GM12865 (cell line): ENCODE measurements around the gene MYADM.

Experiments used
- DNase-seq: peaks from one replicate; pipeline ENCODE4 v3.0.0; 2010; ENCODE audit warnings: low read depth
- H3K4me3 ChIP-seq: 2 replicates; pipeline ENCODE4 v1.5.1; 2011; ENCODE audit warnings: mild to moderate bottlenecking, low read depth, low read length, control low read depth
- CTCF ChIP-seq: IDR thresholded peaks from 2 replicates; pipeline ENCODE4 v1.5.1; 2011; ENCODE audit warnings: low read length, control low read depth, low read depth, inconsistent platforms; ENCODE audit not compliant: insufficient read depth; ENCODE audit errors: missing control alignments

Gene MYADM

GRCh38 chr19:53892981-53893325 lies 25.3 kb downstream of the MYADM start:
- no peak for TF ChIP-seq CTCF
- no peak overlapping the region for H3K4me3 ChIP-seq
- no peak for DNase-seq

GRCh38 chr19:53894707-53895106 lies 27.0 kb downstream of the MYADM start:
- TF ChIP-seq CTCF = no peak
- no peak overlapping the region for H3K4me3 ChIP-seq

GRCh38 chr19:53896682-53897081 lies 29.0 kb downstream of the MYADM start:
- no peak overlapping the region for H3K4me3 ChIP-seq
- no peak for DNase-seq
- TF ChIP-seq CTCF = no peak

More at GRCh38 chr19:53894707-53895106, 27.0 kb downstream of the MYADM start:
- DNase-seq = no peak

- no peak for TF ChIP-seq CTCF
- H3K4me3 ChIP-seq = no peak overlapping the region
- DNase-seq = no peak
These were observed 29.8 kb downstream of the MYADM start for GRCh38 chr19:53897459-53897858.

GRCh38 chr19:53898166-53898565 lies 30.5 kb downstream of the MYADM start:
- TF ChIP-seq CTCF = no peak
- no peak for DNase-seq
- H3K4me3 ChIP-seq = no peak overlapping the region

- DNase-seq = no peak
- H3K4me3 ChIP-seq = no peak overlapping the region
These were observed 31.1 kb downstream of the MYADM start for GRCh38 chr19:53898636-53899341.

More at GRCh38 chr19:53898636-53899341, 31.1 kb downstream of the MYADM start:
- no peak for TF ChIP-seq CTCF
